CD4-positive, alpha-beta T cell treated with Interferon gamma for 1 hour (primary cell): ENCODE data around the gene LEKR1.
"Not testable (repeated sequence)": the region's sequence is repeated elsewhere in the genome, so short reads cannot be mapped to it uniquely, and the experiment has no call there.

Experiments
- DNase-seq: peaks from one replicate; pipeline ENCODE4 v3.0.0-alpha.2; 2020

LEKR1 gene

GRCh38 chr3:156838035-156838434 lies 11.9 kb downstream of the LEKR1 start:
- no peak for DNase-seq

GRCh38 chr3:156840826-156841689 lies 14.9 kb downstream of the LEKR1 start:
- DNase-seq: no peak

- no peak for DNase-seq
These were observed 17.1 kb downstream of the LEKR1 start for GRCh38 chr3:156843071-156843808.

- DNase-seq: no peak
These were observed 21.7 kb downstream of the LEKR1 start for GRCh38 chr3:156847752-156848448.

- DNase-seq: no peak
These were observed 33.4 kb downstream of the LEKR1 start for GRCh38 chr3:156859578-156859977.

GRCh38 chr3:156860873-156861272 lies 34.7 kb downstream of the LEKR1 start:
- no peak for DNase-seq

GRCh38 chr3:156862338-156862737 lies 36.2 kb downstream of the LEKR1 start:
- no peak for DNase-seq

GRCh38 chr3:156865732-156866131 lies 39.6 kb downstream of the LEKR1 start:
- no peak for DNase-seq

GRCh38 chr3:156867174-156867573 lies 41.0 kb downstream of the LEKR1 start:
- DNase-seq: no peak

GRCh38 chr3:156867920-156868319 lies 41.8 kb downstream of the LEKR1 start:
- no peak for DNase-seq

GRCh38 chr3:156873906-156874305 lies 47.8 kb downstream of the LEKR1 start:
- no peak for DNase-seq

- not testable (repeated sequence) for DNase-seq
These were observed 53.3 kb downstream of the LEKR1 start for GRCh38 chr3:156879491-156879890.

- DNase-seq: no peak
These were observed 59.6 kb downstream of the LEKR1 start for GRCh38 chr3:156885761-156886160.

- no peak for DNase-seq
These were observed 62.0 kb downstream of the LEKR1 start for GRCh38 chr3:156888176-156888575.

GRCh38 chr3:156888576-156888975 lies 62.4 kb downstream of the LEKR1 start:
- DNase-seq: no peak

- DNase-seq: no peak
These were observed 66.5 kb downstream of the LEKR1 start for GRCh38 chr3:156892701-156893100.

- not testable (repeated sequence) for DNase-seq
These were observed 69.2 kb downstream of the LEKR1 start for GRCh38 chr3:156895374-156895773.

GRCh38 chr3:156897851-156898250 lies 71.7 kb downstream of the LEKR1 start:
- DNase-seq: not testable (repeated sequence)

- no peak for DNase-seq
These were observed 72.2 kb downstream of the LEKR1 start for GRCh38 chr3:156898296-156898880.

GRCh38 chr3:156899951-156900350 lies 73.8 kb downstream of the LEKR1 start:
- no peak for DNase-seq

GRCh38 chr3:156902916-156903315 lies 76.8 kb downstream of the LEKR1 start:
- DNase-seq: no peak

- no peak for DNase-seq
These were observed 80.1 kb downstream of the LEKR1 start for GRCh38 chr3:156906275-156906674.

GRCh38 chr3:156908398-156908797 lies 82.2 kb downstream of the LEKR1 start:
- no peak for DNase-seq
